OCI-LY1 (cell line): Measurements from ENCODE around the gene GBP5.

Experiments
- EZH2 ChIP-seq: fragments of 200-600 bp; sonication (generic), shearing (Covaris generic); IDR thresholded peaks from 2 replicates; pipeline ENCODE4 v1.8.0; 2017; ENCODE audit warnings: borderline replicate concordance, mixed run types, mild to moderate bottlenecking, antibody characterized with exemption, low read length, moderate library complexity, mixed read lengths
- TF ChIP-seq, protein P1 (sequence below): fragments of 200-600 bp; sonication (generic), shearing (Covaris generic); IDR thresholded peaks from 2 replicates; pipeline ENCODE4 v1.5.1; 2017; ENCODE audit warnings: mild to moderate bottlenecking, antibody characterized with exemption, low read length, moderate library complexity, mixed read lengths

- TF ChIP-seq, protein P1, sequence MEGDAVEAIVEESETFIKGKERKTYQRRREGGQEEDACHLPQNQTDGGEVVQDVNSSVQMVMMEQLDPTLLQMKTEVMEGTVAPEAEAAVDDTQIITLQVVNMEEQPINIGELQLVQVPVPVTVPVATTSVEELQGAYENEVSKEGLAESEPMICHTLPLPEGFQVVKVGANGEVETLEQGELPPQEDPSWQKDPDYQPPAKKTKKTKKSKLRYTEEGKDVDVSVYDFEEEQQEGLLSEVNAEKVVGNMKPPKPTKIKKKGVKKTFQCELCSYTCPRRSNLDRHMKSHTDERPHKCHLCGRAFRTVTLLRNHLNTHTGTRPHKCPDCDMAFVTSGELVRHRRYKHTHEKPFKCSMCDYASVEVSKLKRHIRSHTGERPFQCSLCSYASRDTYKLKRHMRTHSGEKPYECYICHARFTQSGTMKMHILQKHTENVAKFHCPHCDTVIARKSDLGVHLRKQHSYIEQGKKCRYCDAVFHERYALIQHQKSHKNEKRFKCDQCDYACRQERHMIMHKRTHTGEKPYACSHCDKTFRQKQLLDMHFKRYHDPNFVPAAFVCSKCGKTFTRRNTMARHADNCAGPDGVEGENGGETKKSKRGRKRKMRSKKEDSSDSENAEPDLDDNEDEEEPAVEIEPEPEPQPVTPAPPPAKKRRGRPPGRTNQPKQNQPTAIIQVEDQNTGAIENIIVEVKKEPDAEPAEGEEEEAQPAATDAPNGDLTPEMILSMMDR, result no peak
- TF ChIP-seq EZH2, result no peak
Measured at GRCh38 chr1:89269277-89269676, 3.4 kb downstream of the GBP5 start.
